NCI-H82 (cell line): Measurements from ENCODE around the gene SUN2.

ENCODE experiments used
- DNase-seq: peaks from one replicate; lab custom pipeline; 2025; lab: John Stamatoyannopoulos, UW

SUN2 gene

GRCh38 chr22:38755911-38756532 is at the start of gene SUN2:
Gene SUN2, minus strand, starts transcription at chr22:38755998. Its CDS starts 3,370 bp downstream, at chr22:38752628.
- DNase-seq = peak; percentile 84

- peak; percentile 71 for DNase-seq
Measured at GRCh38 chr22:38805041-38805593, 49.3 kb upstream of the SUN2 start.

GRCh38 chr22:38802671-38803121 is 46.9 kb upstream of the SUN2 start:
- no peak for DNase-seq

- no peak for DNase-seq
Measured at GRCh38 chr22:38799265-38800002, 43.6 kb upstream of the SUN2 start.

GRCh38 chr22:38798496-38798895 is 42.7 kb upstream of the SUN2 start:
- no peak for DNase-seq

- DNase-seq = peak; percentile 16
Measured at GRCh38 chr22:38796262-38796957, 40.6 kb upstream of the SUN2 start.

- no peak for DNase-seq
Measured at GRCh38 chr22:38795569-38795968, 39.8 kb upstream of the SUN2 start.

- DNase-seq = peak; percentile 98
Measured at GRCh38 chr22:38793721-38794466, 38.1 kb upstream of the SUN2 start, which contains the start of gene DNAL4. Gene DNAL4, minus strand, starts transcription at chr22:38794143. Its CDS starts 11,412 bp downstream, at chr22:38782731.

GRCh38 chr22:38793317-38793716 is 37.5 kb upstream of the SUN2 start:
- no peak for DNase-seq

GRCh38 chr22:38792833-38793232 is 37.0 kb upstream of the SUN2 start:
- no peak for DNase-seq

GRCh38 chr22:38789606-38790005 is 33.8 kb upstream of the SUN2 start:
- no peak for DNase-seq

- no peak for DNase-seq
Measured at GRCh38 chr22:38788846-38789245, 33.0 kb upstream of the SUN2 start.

- DNase-seq = no peak
Measured at GRCh38 chr22:38788021-38788816, 32.4 kb upstream of the SUN2 start.

- no peak for DNase-seq
Measured at GRCh38 chr22:38786631-38787030, 30.8 kb upstream of the SUN2 start.

- no peak for DNase-seq
Measured at GRCh38 chr22:38784856-38785255, 29.1 kb upstream of the SUN2 start.

- no peak for DNase-seq
Measured at GRCh38 chr22:38784035-38784434, 28.2 kb upstream of the SUN2 start.

- DNase-seq = no peak
Measured at GRCh38 chr22:38783095-38783615, 27.4 kb upstream of the SUN2 start.

GRCh38 chr22:38782402-38783094 is 26.8 kb upstream of the SUN2 start:
- DNase-seq = peak; percentile 16

GRCh38 chr22:38781033-38781432 is 25.2 kb upstream of the SUN2 start:
- DNase-seq = no peak

- DNase-seq = no peak
Measured at GRCh38 chr22:38777087-38777671, 21.4 kb upstream of the SUN2 start.
